GM21526 (cell line): ENCODE results near the gene MTHFD2L.
"Not testable (repeated sequence)": the region's sequence is repeated elsewhere in the genome, so short reads cannot be mapped to it uniquely, and the experiment has no call there.

Source experiments
- ATAC-seq: cut with Tn5 transposase; IDR thresholded peaks from one replicate; pipeline ENCODE4 v1.9.1; 2021; ENCODE audit warnings: moderate library complexity; ENCODE audit not compliant: unreplicated experiment, low FRiP score

The MTHFD2L gene

DNA sequence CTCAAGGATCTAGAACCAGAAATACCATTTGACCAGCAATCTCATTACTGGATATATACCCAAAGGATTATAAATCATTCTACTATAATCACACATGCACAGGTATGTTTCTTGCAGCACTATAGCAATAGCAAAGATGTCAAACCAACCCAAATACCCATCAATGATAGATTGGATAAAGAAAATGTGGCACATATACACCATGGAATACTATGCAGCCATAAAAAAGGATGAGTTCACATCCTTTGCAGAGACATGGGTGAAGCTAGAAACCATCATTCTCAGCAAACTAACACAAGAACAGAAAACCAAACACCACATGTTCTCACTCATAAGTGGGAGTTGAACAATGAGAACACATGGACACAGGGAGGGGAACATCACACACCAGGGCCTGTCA is 25.7 kb upstream of the MTHFD2L start:
- not testable (repeated sequence) for ATAC-seq

DNA sequence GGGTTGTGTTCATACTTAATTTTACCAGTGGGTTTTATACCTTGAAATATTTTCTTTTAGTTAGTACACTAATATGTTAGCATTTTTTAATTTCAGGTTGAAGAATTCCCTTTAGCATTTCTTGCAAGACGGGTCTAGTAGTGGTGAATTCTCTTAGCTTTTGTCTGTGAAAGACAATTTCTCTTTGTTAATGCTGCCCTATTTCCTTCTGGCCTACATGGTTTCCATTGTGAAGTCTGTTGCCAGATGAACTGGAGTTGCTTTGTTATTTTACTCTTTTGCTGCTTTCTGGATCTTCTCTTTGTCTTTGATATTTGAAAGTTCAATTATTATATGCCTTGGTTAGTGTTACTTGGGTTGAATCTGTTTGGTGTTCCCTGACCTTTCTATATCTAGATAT is 25.0 kb upstream of the MTHFD2L start:
- ATAC-seq = no peak

DNA sequence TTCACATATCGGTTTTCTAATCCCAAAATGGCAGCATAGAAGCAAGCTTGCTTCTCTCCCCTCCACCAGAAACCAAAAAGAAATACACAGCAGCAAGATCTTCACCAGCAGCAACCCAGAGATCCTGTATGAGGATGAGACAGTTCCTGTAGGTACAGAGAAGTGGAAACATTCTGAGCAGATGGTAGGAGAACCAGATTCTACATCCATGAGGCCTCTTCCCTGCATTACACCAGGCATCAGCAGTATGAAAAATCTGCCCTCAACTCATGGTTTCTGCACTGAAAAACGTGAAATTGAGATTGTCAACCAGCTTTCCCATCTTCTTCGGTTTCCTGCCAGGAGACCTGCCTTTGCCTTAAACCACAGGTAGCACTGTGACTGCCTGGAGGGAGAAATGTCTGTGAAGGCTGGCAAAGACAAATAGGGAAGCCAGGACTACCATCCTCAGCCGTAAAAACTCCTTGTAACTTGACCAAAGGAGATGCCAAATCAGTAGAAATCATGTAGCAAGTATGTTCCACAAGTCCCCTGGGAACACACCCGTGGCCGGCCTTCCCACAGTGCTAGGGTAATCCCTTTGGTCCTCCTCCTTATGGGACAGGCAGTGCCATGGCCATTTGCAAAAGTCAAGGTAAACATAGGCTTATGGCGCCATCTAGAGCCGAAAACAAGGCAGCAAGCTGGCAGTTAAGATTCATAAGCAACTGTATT is 24.0 kb upstream of the MTHFD2L start:
- ATAC-seq = peak; percentile 78

DNA sequence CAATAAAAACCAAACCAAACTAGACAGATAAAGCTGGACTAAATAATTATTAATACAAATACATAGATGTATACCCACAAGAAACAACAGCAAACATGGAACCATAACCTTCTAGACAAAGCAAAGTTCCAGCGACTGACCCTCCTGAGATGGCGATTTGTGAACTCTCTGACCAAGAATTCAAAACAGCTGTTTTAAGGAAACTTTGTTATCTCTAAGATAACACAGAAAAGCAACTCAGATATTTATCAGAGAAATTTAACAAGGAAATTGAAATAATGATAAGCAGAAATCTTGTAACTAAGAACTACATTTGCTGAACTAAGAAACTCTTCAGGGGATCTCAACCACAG is 23.4 kb upstream of the MTHFD2L start:
- no peak for ATAC-seq

DNA sequence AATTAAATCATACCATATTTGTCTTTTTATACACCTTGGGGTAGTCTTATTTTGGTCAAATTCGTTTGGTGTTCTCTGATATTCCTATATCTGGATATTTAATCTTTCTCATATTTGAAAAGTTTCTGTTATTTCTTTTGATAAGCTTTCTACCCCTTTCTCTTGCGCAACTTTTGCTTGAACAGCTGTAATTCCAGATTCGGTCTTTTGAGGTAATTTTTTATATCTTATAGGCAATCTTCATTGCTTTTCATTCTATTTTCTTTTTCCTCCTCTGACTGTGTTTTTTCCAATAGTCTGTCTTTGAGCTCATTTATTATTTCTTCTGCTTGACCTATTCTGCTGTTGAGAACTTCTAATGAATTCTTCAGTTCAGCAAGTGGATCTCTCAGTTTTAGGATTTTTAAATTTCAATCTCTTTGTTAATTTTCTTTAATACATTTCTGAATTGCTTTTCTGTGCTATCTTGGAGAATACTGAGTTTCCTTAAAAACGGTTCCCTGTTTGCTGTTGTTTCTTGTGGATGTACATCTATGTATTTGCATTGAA is 11.3 kb upstream of the MTHFD2L start:
- ATAC-seq = no peak

DNA sequence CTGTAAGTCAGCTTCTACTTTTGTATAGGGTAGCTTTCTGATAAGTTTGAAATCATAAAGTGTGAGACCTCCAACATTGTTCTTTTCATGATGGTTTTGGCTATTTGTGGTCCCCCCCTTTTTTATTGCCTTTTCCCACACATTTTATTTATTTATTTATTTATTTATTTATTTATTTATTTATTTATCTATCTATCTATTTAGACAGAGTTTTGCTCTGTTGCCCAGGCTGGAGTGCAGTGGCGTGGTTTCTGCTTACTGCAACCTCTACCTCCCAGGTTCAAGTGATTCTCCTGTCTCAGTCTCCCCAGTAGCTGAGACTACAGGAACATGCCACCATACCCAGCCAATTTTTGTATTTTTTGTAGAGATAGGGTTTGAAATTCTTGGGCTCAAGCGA is 9.7 kb upstream of the MTHFD2L start:
- ATAC-seq = no peak

DNA sequence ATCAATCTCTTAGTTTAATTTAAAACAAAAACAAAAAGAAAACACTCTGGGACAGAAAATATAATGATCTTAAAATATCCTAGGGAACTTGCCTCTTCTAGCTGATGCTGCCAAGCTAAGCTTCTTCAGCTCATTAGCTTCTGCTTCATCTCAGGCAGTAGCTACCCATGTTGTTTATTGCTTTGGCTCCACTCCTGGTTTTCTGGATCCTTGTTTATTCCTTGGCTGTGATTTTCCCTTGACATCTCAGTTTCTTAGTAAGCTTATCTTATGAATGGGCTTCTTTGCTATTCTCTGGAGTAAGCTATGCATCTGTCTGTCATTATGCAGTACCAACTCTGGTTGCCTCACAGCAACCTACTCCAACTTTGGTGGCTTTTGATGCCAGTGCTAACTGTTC is 5.1 kb upstream of the MTHFD2L start:
- no peak for ATAC-seq

DNA sequence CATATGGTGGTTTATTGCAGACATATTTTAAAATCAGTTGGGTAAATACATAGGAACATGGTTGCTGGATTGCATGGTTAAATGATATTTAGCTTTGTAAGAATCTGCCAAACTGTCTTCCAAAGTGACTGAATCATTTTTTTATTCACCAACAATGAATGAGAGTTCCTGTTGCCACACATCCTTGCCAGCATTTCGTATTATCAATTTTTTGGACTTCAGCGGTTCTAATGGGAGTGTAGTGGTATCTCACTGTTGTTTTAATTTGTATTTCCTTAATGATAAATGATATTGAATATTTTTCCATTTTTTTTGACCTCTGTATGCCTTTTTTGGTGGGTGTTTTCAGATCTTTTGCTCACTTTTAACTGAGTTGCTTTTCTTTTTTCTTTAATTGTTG is 1.4 kb upstream of the MTHFD2L start:
- no peak for ATAC-seq

DNA sequence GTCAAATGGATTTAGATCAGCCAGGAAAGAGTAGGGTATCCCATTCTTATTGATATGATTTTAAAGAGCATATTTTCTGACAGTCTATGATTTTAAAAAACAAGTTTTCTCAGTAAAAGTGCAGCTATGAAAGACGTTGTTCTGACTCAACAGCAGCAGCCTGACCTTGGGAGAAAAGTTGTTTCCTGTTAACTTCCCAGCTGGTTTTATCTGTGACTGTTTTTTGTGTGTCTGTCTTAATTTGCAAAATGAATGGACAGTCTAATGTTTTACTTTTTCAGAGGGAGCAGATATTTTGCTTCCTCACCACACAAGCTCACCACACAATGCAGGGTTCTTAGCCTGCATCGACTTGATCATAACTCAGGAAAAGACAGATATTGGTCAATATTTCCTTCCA is 764 bp upstream of the MTHFD2L start:
- ATAC-seq = no peak

DNA sequence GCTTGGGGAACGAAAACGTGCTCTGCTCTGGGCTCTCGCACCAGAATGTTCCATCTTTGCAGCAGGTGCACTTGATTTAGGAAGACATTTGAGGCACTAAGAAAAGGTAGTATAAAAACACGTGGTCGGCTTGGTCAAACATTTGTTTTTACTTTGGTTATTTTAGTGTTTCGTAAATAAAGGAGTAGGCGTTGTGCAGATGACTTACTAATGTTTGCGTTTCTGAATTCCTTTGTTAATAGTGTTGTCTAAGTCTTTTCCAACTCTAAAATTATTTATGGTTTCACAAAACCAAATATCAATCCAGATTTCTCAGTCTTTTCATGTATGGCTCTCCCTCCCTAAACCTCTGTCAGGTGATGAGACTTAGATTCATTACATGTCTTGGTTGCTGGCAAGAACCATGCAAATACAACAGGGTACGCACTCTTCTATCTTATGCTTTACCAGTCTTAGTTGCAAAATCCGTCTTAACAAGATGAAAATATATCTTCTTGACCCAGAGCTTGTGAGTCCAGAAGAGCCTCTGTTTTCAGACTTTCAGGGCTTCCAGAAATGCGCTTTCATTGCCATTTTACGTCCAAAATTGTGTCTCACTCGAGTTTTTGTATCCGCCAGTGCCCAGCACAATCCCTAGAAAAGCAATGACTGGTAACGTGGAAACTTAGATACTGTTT is 686 bp downstream of the MTHFD2L start:
- no peak for ATAC-seq

DNA sequence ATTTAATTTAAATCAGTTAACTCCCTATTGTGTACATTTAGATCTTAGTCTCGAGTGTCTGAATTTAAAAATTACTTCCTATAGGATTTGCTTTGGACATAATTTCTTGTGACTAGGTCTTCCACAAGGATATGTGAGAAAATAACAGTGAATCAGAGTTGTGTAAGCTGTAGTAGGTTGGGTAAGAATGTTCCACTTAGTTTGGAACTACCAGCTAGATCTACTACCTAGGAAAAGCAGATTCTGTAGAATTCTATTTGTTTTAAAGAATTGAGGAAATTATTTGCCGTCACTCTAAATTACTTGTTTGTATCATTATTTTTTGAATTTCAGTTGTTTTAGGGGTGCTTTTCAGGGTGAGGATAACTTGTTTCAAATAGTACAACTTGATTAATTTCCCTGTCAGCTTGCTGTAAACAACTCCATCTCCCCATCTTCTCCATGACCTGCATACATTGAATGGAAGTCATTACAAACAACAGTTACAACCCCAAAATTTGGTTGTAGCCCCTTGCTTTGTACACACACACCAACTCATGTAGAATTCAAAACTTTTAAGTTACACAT is 1.3 kb downstream of the MTHFD2L start:
- no peak for ATAC-seq

DNA sequence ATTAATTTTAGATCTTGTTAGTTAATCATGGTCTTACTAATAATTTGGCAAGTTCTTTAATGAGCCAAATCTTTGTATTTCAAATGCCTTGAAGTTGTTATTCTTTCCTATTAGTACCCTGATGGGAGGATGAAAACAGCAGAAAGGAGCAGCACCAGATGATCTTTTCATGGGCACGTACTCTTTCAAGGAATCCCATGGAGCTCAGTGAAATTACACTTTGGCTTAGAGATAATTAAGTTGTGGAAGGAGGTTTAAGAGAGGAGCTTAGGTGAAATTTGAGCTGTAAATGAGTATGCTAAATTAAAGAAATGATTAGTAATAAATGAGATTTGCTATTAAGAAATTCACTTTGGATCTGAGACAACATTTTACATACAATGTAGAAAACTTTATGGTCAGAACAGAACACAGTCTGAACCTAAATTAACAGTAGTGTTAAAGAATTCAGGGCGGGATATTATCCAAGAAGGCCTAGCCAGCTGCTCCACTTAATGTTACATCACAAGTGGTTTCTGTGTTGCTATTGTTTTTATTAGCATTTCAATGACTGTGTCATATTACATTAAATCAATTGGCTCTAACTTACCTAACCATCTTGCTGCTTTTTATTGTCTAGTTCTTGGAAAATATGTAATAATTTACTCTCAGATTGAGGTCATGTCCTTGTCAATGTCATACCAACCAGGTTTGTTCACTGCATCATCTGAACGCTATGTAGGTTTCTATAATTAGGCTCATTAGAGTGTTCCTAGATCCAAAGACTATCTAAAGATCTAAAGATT is 3.9 kb downstream of the MTHFD2L start:
- ATAC-seq = no peak

DNA sequence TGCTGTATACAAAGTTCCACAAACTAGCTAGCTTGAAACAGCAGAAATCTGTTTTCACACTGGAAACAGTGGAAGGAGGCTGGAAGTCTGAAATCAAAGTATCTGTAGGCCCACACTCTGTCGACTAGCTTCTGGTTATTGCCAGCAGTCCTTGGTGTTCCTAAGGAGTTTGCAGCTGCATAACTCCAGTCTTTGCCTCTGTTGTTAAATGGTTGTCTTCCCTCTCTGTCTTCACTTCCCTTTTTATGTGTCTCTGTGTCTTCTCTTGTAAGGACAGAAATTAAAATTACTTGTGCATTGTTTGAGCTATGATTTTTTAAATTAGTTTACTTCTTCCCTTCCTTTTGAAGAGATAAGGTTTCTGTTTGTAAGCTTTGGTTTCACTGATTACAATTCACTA is 8.2 kb downstream of the MTHFD2L start:
- no peak for ATAC-seq

DNA sequence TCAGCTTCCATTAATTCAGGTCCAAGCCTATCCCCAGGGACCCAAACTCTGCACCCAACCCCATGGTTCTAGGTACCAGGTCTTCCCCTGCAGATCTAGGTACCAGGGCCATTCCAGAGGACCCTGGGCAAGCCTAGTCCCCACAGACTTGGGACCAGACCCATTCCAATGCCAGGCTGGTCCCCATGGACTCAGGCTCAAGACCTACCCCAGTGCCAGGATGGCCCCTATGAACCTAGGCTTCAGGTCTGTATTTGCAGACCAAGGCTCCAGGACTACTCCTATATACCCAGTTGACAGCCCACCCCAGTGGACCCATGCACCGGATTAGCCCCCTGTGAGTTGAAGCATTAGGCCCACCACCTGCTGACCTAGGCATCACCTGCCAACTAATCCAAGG is 8.9 kb downstream of the MTHFD2L start:
- no peak for ATAC-seq

DNA sequence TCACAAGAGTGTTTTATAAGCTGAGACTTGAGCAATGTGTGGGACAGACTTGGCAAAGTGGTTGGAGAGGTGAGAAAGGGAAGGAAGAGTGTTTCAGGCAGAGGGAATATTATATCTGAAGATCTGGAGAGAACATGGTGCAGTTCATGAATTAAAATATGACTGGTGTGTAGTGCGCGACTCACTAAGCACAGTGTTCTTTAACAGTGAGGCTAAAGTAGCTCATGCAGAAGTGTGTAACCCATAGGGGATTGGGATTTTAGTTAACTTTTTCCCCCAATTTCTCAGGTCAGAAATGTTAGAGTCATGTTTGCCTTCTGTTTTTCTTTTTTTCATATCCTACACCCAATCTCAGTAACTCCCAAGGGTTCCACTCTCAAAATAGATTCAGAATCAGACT is 9.7 kb downstream of the MTHFD2L start:
- no peak for ATAC-seq

DNA sequence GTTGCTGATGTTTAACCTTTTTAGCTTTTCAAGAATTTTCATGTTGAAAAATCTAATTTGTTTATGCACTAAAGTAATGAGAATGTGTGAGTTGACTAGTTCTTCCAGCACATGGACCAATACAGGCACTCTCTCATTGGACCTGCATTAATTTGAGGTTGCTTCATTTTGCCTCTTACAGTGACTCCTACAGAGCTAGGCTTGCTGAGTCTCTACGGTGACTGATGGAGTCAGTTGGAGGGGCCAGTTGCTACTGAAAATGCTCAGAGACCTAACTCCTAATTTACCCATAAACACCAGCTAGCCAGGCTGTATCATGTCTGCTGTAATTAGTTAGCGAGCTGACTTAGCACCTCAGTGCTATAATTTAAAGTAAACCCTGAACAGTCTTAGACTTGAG is 10.9 kb downstream of the MTHFD2L start:
- no peak for ATAC-seq

DNA sequence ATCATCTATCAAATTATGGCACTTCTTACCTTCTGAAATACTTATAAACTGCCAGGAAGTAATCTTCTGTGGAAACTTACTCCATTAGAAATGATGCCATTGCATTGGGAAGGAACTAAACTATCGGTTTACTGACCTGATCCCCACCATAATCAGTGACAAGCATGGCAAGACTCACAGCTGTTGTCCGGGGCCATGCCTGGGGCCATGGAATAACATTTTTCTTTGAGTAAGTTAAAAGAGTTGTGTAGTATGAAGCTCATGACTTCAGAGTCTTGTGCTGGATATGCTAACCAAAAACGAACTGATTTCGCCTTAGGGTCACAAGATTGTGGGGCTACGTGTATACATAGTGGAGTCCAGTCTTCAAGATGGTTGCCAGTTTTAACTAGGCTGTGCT is 15.4 kb downstream of the MTHFD2L start:
- ATAC-seq = no peak

DNA sequence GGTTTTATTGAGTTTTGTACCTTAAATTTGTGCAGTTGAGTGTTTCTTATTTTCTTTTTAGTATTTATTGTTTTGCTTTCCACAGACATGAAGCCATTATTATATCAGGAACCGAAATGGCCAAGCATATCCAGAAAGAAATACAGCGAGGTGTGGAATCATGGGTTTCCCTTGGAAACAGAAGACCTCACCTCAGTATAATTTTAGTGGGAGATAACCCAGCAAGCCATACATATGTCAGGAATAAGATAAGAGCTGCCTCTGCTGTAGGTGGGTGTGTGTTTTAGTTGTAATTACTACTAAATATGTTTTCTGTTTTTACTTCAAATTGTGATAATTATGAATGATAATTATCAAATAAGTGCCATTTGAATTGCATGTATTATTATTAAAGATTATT is 16.5 kb downstream of the MTHFD2L start:
- ATAC-seq = no peak

DNA sequence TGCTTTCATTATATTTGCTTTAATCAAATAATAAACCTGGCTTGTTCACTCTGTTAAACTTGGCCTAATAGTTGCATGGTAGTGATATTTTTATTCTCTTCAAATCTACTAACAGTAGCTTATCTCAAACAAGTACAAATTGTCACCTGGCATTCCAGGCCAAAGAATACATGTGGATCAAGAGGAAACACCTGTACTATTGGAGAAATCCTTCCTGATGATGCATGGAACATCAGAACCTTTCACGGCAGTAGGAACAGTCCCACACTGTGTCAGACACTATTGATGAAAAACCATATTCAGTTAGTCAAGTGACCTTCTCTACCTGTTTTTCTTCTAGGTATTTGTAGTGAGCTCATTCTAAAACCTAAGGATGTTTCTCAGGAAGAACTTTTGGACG is 17.0 kb downstream of the MTHFD2L start:
- no peak for ATAC-seq

DNA sequence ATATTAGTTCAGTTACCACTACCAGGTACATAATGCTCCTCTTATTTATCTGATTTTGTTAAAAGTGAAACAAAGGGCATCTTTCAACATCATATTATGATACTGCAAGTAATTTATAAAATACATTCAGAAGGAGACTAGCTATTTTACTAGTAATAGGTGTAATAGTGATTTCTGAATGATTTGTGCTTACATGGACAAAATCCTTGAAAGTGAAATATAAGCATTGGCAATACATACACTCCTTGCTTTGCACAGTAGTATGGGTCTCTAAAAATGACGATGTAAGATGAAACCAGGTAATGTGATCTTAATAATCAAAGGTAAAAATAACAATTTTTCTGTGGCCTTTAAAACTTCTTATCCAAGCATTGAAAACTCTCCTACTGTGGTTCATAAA is 17.5 kb downstream of the MTHFD2L start:
- no peak for ATAC-seq

DNA sequence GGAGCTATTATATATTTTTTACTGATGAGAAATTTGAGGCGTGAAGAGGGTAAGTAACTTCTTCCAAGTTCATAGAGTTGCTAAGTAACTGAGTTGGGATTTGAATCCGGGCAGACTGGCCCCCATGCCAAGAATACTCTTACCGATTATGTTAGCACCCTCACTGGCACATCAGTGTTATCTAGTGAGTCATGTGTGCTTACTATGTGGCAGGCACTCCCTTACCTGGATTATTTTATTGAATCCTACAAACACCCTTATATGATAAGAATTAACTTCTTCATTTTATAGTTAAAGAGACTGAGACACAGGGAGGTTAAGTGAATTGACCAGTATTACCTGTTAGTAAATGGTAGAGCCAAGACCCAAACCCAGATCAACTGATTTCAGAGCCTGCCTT is 20.9 kb downstream of the MTHFD2L start:
- ATAC-seq = no peak
